A673 (cell line): ENCODE data around the gene CD244. TPM values are rescaled to one million over a fixed set of nuclear protein-coding genes. Genes with fewer than 3 reads are reported as not detected.

ENCODE experiments used
- BruUV-seq: library from RNA; stranded (reverse); fragments of 400-500 nt; replicated peaks from 2 replicates; lab custom pipeline; 2021; lab: Mats Ljungman, UMichigan
- CTCF ChIA-PET: fragments of 300-600 bp; sonication (Branson Sonifier 250); formaldehyde crosslinking; loops from one replicate; lab custom pipeline; 2022; ENCODE audit warnings: antibody characterized with exemption; lab: Charles Lee
- POLR2A ChIA-PET: fragments of 300-600 bp; sonication (Branson Sonifier 250); formaldehyde crosslinking; loops from one replicate; lab custom pipeline; 2022; ENCODE audit warnings: antibody characterized with exemption; ENCODE audit not compliant: low non-redundant PET; lab: Charles Lee
- DNase-seq: peaks from one replicate; pipeline ENCODE4 v3.0.0-alpha.2; 2015; ENCODE audit warnings: low spot score
- H3K27ac ChIP-seq: fragments of 200-600 bp; sonication (generic); 2 replicates; pipeline ENCODE4 v1.5.1; 2016; ENCODE audit warnings: mixed run types, low read depth, mild to moderate bottlenecking, mixed read lengths, antibody characterized with exemption, low read length; ENCODE audit not compliant: poor library complexity, severe bottlenecking
- H3K27me3 ChIP-seq: fragments of 200-600 bp; sonication (generic); replicated peaks from 2 replicates; pipeline ENCODE4 v1.6.1; 2017; ENCODE audit warnings: mixed run types, low read depth, mild to moderate bottlenecking, mixed read lengths, antibody characterized with exemption, low read length; ENCODE audit not compliant: insufficient read depth, poor library complexity
- H3K36me3 ChIP-seq: fragments of 200-600 bp; sonication (generic); 2 replicates; pipeline ENCODE4 v1.6.1; 2016; ENCODE audit warnings: mixed run types, mild to moderate bottlenecking, mixed read lengths, antibody characterized with exemption, low read length; ENCODE audit not compliant: insufficient read depth, poor library complexity, severe bottlenecking
- H3K4me1 ChIP-seq: fragments of 200-600 bp; sonication (generic); 2 replicates; pipeline ENCODE4 v1.6.1; 2017; ENCODE audit warnings: mixed run types, mild to moderate bottlenecking, mixed read lengths, antibody characterized with exemption, low read length; ENCODE audit not compliant: insufficient read depth, poor library complexity, severe bottlenecking
- H3K4me3 ChIP-seq: fragments of 200-600 bp; sonication (generic); 2 replicates; pipeline ENCODE4 v1.5.1; 2016; ENCODE audit warnings: low read depth, mixed run types, mild to moderate bottlenecking, mixed read lengths, low read length; ENCODE audit not compliant: poor library complexity, severe bottlenecking
- H3K9me3 ChIP-seq: fragments of 200-600 bp; sonication (generic); 2 replicates; pipeline ENCODE4 v1.6.1; 2016; ENCODE audit warnings: mixed run types, low read depth, mild to moderate bottlenecking, mixed read lengths, antibody characterized with exemption, low read length; ENCODE audit not compliant: poor library complexity, severe bottlenecking
- EZH2 ChIP-seq: fragments of 200-600 bp; sonication (generic); IDR thresholded peaks from 2 replicates; pipeline ENCODE4 v1.6.1; 2017; ENCODE audit warnings: borderline replicate concordance, low read depth, mild to moderate bottlenecking, mixed read lengths, antibody characterized with exemption, low read length; ENCODE audit not compliant: poor library complexity, severe bottlenecking
- intact Hi-C: fragments of 100-400 bp; cut with micrococcal nuclease; formaldehyde crosslinking; loops from one replicate; pipeline ENCODE4 v1.10.0; 2022; ENCODE audit not compliant: unreplicated experiment
- total RNA-seq: library from RNA; stranded (reverse); gene quantifications from 2 replicates; pipeline ENCODE4 v1.2.3, GENCODE V29; 2021
- TF ChIP-seq, protein P1 (sequence below): fragments of 300-800, 200-600 bp; sonication (generic); conservative IDR thresholded peaks from 2 replicates; pipeline ENCODE4 v1.5.1; 2017; ENCODE audit warnings: low read depth, mild to moderate bottlenecking, antibody characterized with exemption, low read length, moderate library complexity, mixed read lengths

CD244 gene
- total RNA-seq, 1 experiment from 2014 or later, result not detected

DNA sequence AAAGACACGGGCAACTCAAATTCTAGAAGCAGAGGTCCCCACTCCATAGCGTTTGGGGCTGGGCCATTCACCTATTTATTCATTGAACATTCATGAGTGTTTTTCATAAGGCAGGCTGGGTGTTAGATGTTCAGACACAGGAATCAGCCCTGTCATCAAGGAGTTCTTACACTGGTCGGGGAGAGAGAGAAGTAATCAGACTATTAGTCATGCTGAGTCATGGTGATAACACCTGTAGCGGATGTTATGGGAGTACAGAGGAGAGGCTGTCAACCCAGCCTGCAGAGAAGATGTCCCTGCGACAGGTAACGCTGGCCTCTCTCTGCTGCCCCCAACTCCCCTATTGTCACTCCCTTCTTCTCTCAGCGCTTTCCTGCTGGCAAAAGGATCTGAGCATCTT lies 49.5 kb downstream of the CD244 start:
- Histone ChIP-seq H3K27ac (no peak overlapping the region), H3K27me3 (peaks cover 3% of the 10 kb centered on the region), H3K4me3 (no peak overlapping the region), H3K9me3 (no peaks in the 10 kb centered on the region), H3K36me3 (no peaks in the 10 kb centered on the region), H3K4me1 (no peaks in the 10 kb centered on the region)
- ChIA-PET POLR2A (no interaction called here), CTCF (no interaction called here)
- intact Hi-C loops, result no loop called here
- no peak for TF ChIP-seq EZH2
- TF ChIP-seq, protein P1, sequence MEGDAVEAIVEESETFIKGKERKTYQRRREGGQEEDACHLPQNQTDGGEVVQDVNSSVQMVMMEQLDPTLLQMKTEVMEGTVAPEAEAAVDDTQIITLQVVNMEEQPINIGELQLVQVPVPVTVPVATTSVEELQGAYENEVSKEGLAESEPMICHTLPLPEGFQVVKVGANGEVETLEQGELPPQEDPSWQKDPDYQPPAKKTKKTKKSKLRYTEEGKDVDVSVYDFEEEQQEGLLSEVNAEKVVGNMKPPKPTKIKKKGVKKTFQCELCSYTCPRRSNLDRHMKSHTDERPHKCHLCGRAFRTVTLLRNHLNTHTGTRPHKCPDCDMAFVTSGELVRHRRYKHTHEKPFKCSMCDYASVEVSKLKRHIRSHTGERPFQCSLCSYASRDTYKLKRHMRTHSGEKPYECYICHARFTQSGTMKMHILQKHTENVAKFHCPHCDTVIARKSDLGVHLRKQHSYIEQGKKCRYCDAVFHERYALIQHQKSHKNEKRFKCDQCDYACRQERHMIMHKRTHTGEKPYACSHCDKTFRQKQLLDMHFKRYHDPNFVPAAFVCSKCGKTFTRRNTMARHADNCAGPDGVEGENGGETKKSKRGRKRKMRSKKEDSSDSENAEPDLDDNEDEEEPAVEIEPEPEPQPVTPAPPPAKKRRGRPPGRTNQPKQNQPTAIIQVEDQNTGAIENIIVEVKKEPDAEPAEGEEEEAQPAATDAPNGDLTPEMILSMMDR, result no peak
- DNase-seq, result no peak
- no TSS peak for BruUV-seq

DNA sequence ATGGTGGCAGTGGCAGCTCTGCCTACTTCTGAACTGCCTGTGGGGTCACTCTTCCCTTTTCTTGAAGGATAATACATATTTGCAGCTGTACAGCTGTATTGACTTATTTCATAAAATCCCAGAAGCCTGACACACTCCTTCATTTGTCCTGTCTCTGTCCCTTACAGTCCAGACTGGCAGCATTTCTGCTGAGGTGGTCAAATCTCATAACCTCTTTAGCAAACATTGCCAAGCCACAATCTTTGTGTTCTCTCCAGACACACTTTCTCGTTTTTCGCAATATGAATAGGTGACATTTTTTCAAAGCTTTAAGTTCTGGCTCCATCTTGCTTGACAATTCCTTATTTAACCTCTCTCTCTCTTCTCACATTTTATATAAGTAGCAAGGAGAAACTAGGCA lies 51.5 kb downstream of the CD244 start:
- Histone ChIP-seq H3K9me3 (peaks cover 12% of the 10 kb centered on the region), H3K4me1 (no peaks in the 10 kb centered on the region), H3K4me3 (no peak overlapping the region), H3K27ac (no peak overlapping the region), H3K36me3 (no peaks in the 10 kb centered on the region), H3K27me3 (peaks cover 3% of the 10 kb centered on the region)
- TF ChIP-seq, protein P1, result no peak
- TF ChIP-seq EZH2, result no peak
- intact Hi-C loops, result no loop called here
- ChIA-PET POLR2A (no interaction called here), CTCF (no interaction called here)
- no TSS peak for BruUV-seq
- no peak for DNase-seq

DNA sequence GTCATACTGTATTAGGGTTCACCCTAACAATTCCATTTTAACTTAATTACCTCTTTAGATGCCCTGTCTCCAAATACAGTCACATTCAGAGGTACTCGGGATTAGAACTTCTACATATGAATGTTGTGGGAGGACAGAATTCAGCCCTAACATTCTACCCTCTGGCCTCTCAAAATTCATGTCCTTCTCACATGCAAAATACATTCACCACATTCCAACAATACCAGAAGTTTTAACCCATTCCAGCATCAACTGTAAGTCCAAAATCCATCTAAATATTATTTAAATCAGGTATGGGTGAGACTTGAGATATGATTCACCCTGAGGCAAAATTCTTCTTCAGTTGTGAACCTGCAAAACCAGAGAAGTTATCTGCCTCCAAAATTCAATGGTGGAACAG lies 52.2 kb downstream of the CD244 start:
- TF ChIP-seq EZH2, result no peak
- TF ChIP-seq, protein P1, result no peak
- peaks cover 3% of the 10 kb centered on the region for H3K27me3 ChIP-seq
- ChIA-PET POLR2A (no interaction called here), CTCF (no interaction called here)
- no TSS peak for BruUV-seq
- peaks cover 12% of the 10 kb centered on the region for H3K9me3 ChIP-seq
- no peak for DNase-seq
- no peak overlapping the region for H3K27ac ChIP-seq
- no peak overlapping the region for H3K4me3 ChIP-seq
- H3K36me3 ChIP-seq, result no peaks in the 10 kb centered on the region
- H3K4me1 ChIP-seq, result no peaks in the 10 kb centered on the region
- intact Hi-C loops, result no loop called here
